Activated CD8-positive, alpha-beta memory T cell treated with anti-CD3 and anti-CD28 coated beads for 36 hours (primary cell): ENCODE data around the gene DYSF. TPM values are rescaled to one million over a fixed set of nuclear protein-coding genes. Genes with fewer than 3 reads are reported as not detected.

Experiments used
- CTCF ChIA-PET: fragments of 350-600 bp; sonication (Branson Sonifier 250); formaldehyde crosslinking; loops from one replicate; lab custom pipeline; 2021; ENCODE audit warnings: antibody characterized with exemption; lab: Charles Lee
- POLR2A ChIA-PET: fragments of 350-600 bp; sonication (Branson Sonifier 250); formaldehyde crosslinking; loops from one replicate; lab custom pipeline; 2021; ENCODE audit warnings: antibody characterized with exemption; lab: Charles Lee
- total RNA-seq, 2 experiments: library from RNA; stranded (reverse); gene quantifications; one replicate each; pipeline ENCODE4 v1.2.3, GENCODE V29; 2021

DYSF gene
- total RNA-seq, 2 experiments from 2014 or later: 4.8 to 5.8 TPM

- ChIA-PET CTCF (no interaction called here), POLR2A (no interaction called here)
These were observed 231.9 kb downstream of the DYSF start for GRCh38 chr2:71685073-71685848.

GRCh38 chr2:71685941-71686611, 232.7 kb downstream of the DYSF start:
- CTCF ChIA-PET: no interaction called here

GRCh38 chr2:71686781-71687180, 233.4 kb downstream of the DYSF start:
- ChIA-PET CTCF (no interaction called here), POLR2A (no interaction called here)

More at GRCh38 chr2:71685941-71686611, 232.7 kb downstream of the DYSF start:
- POLR2A ChIA-PET: no interaction called here

DNA sequence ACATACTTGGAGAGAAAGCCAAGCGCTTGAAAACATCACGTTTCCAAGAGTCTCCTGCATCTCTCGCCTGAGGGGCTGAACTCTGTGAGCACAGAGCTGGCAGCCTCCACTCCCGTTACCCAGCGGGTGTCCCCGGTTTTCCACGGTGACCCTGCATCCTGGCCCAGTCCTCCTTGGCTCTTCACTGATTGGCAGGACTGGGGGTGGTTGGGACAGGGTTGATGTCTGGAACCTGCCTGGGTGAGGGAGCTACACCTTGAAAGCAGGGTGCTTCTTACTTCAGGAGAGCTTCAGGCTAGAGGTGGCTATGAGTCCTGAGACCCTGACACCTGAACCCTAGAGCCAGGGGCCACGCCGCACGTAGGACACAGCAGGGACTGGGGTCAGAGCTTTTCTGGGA, 234.1 kb downstream of the DYSF start:
- ChIA-PET POLR2A (no interaction called here), CTCF (no interaction called here)

GRCh38 chr2:71688530-71688929, 235.2 kb downstream of the DYSF start:
- ChIA-PET POLR2A (no interaction called here), CTCF (no interaction called here)

DNA sequence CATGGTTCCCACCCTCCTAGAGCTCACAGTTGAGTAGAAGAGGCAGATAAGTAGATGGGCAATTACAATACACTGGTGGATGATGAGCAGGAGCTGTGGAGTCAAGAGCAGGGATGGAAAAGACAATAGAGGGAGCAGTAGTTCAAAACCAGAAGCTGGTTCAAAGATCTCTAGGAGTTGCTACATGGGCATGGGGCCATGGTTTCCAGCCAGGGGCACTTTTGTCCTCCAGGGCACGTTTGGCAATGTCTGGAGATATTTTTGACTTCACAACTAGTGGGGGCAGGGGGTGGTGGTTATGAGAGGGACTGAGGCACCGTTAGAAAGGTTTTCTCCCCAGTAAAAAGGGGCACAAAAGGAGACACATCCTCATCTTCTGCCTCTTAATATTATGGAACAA, 236.0 kb downstream of the DYSF start:
- CTCF ChIA-PET: no interaction called here

GRCh38 chr2:71689968-71690834, 236.8 kb downstream of the DYSF start:
- POLR2A ChIA-PET: no interaction called here
- CTCF ChIA-PET: no interaction called here

More for the DNA sequence above, 236.0 kb downstream of the DYSF start:
- POLR2A ChIA-PET: no interaction called here

DNA sequence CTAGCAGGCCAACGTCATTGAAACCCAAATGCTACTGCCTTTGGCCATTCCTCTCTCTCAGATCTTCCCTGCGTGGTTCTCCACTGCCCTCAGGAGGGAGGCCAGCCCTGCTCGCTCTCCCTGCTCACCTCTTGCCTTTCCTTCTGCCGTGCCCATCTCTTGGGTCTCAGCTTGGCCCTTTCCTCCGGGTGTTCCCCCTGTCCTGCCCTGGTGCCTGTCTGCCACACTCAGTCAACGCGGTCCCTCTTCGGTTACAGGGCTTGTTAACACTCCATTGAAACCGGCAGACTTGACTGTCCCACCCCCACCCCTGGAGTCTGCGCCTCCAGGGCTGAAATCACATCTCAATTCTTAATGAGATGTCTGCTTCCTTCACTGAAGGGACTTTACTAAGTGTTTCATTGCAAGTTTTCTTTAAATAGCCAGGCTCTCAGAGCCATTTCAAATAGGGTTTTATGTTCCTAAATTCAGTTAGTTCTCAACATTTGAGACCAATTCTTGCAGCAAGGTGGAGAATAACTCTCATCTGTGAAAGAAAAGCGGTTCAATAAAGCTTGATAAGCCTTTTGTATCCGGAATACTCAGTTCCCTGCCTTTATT, 237.6 kb downstream of the DYSF start:
- POLR2A ChIA-PET: no interaction called here
- CTCF ChIA-PET: no interaction called here

DNA sequence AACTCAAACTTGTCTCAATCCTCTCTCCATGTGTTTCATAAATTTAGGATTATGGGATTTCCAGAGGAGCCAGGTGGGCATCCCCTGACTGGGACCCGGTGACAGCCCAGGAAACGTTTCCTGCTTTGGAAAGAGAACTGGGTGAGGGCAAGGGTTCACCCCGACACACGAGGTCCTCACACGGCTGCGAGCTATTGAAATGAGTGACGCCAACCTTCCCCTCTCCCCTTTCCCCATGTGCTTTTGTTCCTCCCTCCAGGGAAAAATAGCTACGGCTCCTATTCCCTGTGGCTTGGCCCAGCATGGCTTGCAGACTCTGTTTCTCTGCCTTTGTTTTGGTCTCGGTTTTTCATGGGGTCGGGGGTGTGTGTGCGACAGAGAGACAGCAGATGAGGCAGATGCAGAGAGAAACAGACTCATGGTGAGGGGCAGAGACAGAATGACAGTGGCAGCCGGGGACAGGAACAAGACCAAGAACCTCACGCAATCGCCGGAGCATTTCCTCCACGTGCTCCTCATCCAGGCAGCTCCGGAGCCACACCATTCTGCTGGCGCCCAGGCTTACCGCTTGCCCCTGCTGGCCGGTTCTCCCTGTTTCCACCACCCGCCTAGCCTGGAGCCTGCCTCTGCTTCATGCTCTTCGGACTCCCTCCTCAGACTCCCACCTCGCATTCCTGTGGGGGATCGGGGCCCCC, 238.5 kb downstream of the DYSF start:
- POLR2A ChIA-PET: no interaction called here

DNA sequence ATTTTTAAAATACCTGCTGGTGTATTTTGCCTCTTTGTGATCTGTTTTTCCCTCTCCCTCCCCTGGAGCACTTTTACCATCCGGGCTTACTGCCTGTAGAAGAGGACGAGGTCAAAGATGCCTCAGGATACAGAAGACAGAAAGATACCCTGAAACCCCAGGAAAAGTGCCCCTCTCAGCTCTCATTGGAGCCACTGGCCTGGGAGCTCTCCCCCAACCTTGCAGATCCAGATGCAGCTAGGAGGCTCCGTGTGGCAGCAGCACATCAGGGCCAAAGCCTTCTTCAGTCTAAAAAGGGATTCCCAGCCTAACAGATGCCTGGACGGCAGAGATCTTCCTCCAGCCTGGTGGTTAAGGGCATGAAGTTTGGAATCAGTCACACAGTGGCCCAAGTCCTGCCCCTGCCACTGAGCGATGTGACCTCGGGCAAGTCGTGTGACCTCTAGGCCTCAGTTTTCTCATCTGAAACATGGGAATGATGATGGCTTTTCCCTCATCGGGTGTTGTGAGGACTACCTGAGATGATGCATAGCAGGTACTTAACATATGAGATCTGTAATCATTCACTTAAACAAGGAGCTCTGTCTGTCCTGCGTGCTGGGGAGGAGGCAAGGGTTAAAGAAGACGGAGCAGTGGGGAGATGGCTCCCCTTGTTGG, 239.4 kb downstream of the DYSF start:
- CTCF ChIA-PET: no interaction called here

More for the DNA sequence above, 238.5 kb downstream of the DYSF start:
- CTCF ChIA-PET: no interaction called here

GRCh38 chr2:71693286-71694270, 240.2 kb downstream of the DYSF start:
- ChIA-PET CTCF (interaction anchor here (0.6 kb wide), 1 partner anchor 755 kb away, joined by 3 read pairs; no protein-coding TSS in a partner anchor), POLR2A (no interaction called here)

More for the DNA sequence above, 239.4 kb downstream of the DYSF start:
- POLR2A ChIA-PET: no interaction called here

GRCh38 chr2:71694501-71695234, 241.3 kb downstream of the DYSF start:
- ChIA-PET POLR2A (no interaction called here), CTCF (no interaction called here)

DNA sequence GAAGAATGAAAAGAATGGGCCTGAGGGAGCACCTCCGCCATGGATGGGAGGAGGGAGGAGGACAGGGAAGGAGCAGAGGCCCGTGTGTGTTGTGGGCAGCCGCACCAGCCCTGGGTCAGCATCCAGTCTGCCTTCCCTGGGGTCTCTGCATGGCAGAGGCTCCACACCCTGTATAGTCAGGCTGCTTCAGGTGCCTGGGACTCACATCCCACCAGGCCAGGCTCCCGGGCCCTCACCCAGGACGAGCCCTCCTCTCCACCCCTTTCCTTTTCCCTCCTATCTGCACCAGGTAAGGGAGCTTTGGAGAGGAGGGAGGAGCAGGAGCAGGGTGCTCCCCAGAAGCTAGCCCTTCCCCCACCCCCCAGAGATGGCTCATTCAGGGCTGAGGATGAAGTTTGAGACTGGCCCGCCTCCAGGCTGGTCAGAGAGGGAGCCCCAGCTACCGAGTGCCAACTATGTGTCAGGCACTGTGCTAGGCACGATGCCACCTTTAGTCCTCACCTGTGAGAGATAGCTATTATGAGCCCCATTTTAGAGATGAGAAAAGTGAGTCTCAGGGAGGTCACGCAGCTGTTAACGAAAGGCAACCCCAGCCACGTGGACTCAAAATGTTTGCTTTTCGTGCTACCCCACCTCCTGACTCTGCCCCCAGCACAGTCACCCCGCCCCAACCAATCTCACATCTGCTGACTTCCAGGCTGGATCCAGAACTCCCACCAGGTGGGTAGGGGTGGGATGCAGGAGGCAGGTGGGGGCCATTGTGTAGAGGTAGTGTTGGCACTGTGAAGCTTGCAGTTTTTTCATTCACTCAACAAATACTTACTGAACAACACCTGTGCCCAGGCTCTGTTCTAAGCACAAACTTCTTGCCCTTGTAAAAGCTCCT, 242.1 kb downstream of the DYSF start:
- POLR2A ChIA-PET: no interaction called here
- CTCF ChIA-PET: no interaction called here

GRCh38 chr2:71696381-71696780, 243.0 kb downstream of the DYSF start:
- ChIA-PET CTCF (no interaction called here), POLR2A (no interaction called here)

GRCh38 chr2:71697106-71698004, 244.0 kb downstream of the DYSF start:
- CTCF ChIA-PET: interaction anchor here (0.9 kb wide), 1 partner anchor 15 kb away, joined by 3 read pairs; no protein-coding TSS in a partner anchor
- POLR2A ChIA-PET: no interaction called here
